OCI-M1 (cell line): ENCODE measurements around the gene SLC20A1.
A peak's percentile ranks its signal among the peaks of the same experiment; 100 is the strongest.
"Not testable (repeated sequence)": the region's sequence is repeated elsewhere in the genome, so short reads cannot be mapped to it uniquely, and the experiment has no call there.

Experiments
- DNase-seq: peaks from one replicate; lab custom pipeline; 2025; lab: John Stamatoyannopoulos, UW

SLC20A1 gene

DNA sequence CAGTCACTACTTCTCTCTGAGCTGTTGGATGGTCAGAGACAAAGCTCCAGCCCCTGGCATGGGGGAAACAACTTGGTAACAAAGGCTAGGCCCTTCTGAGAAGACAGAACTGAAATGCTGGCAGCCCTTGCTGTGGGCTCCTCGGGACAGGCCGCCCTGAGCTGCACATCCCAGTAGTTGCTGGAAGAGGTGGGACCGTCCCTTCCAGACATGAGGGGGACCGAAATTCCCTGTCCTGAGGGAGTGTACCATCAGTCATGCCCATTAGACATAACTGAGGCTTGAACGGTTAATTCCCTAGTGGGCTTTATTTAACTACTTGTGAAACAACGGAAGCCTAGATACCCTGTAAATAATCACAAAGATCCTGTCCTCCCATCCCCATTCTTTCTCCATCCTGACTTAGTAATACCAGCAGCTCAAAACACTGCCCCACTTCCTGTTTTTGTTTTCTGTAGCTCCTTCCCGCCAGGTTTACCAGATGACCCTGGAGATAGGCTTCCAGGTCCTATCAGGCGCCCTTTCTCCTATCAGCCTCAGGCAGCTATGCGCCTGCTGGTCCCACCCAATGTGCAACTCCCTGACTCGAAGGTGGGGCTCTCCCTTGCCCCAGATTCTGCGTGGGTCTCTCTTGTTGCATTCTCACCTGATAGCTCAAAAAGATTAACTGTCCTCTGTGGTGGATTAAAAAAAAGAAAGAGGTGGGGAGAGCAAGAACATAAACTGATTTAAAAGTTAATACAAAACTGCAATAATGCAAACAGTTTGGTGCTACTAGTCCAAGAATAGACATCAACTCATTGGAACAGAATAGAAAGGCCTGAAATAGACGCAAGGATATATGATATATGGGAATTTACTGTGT lies 38.0 kb downstream of the SLC20A1 start:
- DNase-seq: peak; percentile 80

DNA sequence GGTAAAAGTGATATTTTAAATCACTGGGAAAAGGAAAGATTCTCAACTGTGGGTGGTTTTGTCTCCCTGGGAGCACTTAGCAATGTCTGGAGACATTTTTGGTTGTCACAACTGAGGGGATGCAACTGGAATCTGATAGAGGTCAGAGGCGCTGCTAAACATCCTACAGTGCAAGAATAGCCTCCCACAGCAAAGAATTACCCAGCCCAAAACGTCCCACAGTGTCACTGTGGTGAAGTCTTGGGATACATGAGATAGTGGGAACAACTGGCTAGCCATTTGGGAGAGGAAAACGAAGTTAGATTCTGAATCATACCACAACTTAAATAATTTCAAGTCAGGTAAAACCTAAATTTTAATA lies 38.7 kb downstream of the SLC20A1 start:
- DNase-seq: no peak

DNA sequence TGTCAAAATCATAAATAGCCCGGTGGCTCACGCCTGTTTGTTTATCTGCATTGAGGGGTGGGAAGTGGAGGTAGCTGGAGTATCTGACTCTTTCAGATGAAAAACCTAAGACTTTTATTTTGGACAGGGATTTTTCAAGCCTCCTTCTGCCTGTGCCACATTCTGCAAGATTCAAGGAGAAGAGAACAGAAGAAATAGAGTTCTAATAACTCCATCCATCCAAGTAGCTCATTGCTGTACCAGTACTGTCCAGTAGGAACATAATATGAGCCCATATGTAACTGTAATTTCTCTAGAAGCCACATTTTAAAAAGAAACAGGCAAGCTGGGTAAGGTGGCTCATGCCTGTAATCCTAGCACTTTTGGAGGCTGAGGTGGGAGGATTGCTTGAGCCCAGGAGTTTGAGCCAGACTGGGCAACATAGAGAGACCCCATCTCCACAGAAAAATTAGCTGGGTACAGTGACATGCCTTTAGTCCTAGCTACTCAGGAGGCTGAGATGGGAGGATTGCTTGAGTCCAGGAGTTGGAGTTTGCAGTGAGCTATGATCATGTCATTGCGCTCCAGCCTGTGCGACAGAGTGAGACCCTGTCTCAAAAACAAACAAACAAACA lies 39.6 kb downstream of the SLC20A1 start:
- peak; percentile 43 for DNase-seq

DNA sequence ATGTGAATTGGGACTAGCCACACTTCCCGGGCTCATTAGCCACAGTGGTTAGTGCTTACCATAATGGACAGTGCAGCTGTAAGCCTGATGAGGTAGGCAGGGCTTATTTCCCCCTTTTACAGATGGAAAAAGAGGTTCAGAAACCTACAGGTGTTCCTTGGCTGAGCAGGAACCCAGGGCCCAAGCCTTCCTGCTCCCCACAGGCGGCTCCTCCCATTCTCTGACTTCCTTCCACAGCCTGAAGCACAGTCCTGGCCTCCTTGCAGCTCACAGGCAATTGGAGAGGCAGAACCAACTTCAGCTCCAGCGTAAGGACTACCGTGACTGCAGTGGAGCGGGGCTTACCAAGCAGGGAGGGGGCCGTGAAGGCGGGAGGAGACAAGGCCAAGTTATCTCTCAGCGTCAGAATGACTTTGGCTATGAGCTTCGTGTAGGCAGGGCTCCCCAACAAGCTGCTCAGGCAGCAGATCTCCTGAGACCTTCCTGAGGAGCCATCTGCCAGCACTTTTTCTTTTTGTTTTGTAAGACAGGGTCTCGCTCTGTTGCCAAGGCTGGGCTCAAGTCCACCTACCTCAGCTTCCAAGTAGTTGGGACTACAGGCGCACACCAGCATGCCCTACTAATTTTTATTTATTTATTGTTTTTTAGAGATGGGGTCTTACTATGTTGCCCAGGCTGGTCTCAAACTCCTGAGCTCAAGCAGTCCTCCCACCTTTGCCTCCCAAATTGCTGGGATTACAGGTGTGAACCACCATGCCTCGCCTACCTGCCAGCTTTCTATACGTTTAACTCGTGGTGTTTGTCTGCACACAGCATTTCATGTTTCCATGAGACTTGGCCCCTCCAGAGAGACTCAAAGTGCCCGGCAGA lies 40.8 kb downstream of the SLC20A1 start:
- DNase-seq: peak; percentile 51

DNA sequence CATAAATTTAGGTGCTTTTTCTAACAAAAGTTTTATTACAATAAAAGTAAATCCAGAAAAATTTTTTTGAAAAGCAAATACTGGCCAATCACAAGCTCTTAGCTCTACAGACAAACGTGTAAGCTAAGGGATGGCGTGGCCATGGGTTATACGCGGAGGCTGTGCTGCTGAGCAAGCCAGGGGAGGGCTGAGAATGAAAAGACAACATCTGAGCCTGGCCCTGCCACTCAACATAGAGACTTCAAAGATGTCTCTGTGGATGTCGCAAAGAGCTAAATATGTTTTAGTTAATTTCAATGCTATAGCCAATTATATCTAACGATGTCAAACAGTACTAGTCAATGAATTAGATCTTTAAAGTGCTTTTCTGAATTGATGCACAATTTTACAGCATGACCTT lies 41.8 kb downstream of the SLC20A1 start:
- DNase-seq: no peak

DNA sequence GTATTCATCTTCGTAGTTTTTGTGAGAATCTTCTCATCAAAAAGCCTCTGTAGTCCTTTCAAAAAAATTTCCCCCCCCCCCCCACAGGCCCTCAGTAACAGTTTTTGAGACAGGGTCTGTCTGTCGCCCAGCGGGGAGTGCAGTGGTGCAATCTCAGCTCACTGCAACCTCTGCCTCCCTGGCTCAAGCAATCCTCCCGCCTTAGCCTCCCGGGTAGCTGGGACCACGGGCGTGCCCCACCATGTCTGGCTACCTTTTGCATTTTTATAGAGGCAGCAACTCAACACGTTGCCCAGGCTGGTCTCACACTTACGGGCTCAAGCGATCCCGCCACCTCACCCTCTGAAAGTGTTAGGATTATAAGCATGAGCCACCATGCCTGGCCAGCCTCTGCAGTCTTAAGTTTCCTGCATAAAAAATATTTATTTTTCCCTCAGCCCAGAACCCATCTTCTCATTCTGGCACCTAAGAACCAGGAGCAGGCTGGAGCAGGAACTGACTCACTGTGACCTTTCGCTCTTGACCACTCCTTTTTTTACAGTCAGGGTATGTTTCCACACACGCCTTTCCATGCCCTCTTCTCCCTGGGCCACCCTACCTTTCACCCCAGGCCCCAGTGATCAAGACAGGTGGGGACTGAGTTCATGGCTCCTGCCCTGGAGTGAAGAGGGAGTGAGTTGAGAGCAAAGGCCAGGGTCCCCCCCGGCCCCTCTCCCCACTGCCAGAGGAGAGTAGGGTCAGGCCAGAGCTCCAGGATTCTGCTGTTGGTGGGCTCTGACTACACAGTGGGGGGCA lies 42.5 kb downstream of the SLC20A1 start:
- DNase-seq: no peak

DNA sequence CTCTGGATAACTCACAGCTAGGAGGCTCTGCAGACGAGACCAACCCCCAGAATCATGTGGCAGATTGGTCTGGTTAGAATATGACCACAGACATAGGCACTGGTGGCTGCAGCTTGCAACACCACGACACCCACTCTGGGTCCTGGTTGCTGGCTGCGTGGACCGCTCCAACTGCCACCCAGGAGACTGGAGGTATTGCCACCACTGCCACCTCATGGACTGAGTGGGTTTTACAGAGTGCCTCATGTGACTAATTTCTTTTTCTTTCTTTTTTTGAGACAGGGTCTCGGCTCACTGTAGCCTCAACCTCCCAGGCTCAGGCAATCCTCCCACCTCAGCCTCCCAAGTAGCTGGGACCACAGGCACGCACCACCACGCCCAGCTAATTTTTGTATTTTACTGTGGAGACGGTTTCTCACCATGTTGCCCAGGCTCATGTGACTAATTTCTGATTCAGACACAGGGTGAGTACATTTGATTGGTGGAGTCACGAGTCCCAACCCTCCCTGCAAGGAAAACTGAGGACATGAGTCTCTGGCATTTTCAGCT lies 45.2 kb downstream of the SLC20A1 start:
- peak; percentile 86 for DNase-seq

DNA sequence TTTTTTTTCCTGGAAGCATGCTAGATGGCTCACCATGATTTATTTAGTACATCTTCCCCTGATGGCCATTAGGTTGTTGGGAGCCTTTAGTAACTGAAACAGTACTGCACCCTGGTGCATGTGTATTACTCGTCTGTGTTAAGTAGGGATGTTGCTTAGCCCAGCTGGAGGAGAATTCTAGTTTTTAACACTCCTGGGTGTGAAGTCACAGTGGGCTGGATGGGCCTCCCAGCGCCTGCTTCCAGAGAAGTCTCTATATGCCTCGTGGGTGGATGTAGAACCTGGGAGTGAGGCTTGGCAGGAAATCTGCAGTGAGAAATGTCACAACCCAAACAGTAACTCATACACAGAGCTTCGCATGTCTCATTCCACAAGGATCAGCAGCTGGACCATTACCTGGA lies 46.1 kb downstream of the SLC20A1 start:
- no peak for DNase-seq

DNA sequence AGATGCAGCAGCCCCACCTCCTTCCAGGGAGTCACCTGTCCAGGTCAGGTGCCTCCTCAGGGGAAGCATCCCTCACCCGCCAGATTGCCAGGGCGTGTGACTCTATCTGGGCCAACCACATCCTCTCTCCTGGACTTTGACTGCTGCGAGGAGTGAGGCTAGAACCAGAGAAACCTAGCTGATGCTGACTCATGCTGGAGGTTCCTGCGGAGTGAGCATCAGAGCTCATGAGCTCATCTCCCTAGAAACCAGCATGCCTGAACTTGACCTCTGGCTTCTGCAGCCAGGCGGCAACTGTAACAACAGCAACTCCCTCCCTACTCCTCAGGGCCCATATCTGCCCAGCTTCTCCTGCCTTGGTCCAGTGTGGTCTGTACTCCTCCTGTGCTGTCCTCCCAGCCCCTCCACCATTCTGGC lies 46.8 kb downstream of the SLC20A1 start:
- peak; percentile 87 for DNase-seq

DNA sequence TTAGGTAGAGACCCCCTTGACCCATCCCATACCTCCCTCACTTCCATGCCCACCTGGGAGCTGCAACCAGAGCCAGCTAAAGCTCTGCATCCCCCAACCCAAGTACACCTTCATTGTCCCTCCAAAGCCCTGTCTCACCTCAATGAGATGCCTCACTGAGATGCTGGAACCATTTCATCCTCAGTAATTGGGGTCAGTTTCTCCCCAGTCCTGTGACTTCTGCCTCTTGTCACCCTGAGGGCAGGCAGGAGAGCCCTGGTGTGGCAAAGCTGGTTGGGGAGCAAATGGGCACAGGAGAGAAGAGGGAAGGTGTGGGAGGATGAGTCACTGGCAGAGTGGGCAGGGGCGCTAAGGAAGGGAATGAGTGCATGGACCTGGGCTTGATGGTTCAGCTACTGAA lies 47.2 kb downstream of the SLC20A1 start:
- no peak for DNase-seq

DNA sequence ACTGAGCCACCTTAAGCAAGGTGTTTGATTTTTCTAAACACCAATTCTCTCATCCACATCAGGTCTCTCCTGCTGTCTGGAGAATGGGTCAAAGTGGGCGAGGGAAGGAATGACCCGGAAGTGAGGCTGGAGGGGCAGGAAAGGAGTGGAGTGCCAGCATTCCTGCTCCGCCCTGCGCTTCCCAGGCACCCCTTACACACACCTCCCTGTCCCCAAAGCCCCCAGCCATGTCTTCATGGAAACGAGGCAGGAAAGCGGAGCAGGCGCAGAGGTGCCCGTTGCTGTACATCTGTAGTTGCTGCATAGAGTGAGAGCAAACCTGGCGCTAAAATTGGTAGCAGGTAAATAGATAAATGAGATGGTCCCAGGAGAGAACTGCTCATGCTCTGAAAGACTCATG lies 47.9 kb downstream of the SLC20A1 start:
- no peak for DNase-seq

DNA sequence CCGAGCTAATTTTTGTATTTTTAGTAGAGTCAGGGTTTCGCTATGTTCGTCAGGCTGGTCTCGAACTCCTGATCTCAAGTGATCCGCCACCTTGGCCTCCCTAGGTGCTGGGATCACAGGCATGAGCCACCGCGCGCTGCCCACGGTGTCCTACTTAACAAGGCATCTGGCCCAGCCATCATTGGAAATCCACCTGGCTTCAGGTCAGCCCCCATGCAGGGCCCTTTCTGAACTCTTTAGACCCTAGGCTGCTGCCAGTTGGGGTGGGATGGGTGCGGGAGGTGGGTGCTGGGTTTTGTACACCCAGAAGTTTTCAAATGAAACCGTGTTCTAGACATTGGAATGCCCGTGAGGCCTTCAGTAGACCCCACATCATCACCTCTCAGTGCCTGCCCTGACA lies 48.4 kb downstream of the SLC20A1 start:
- DNase-seq: no peak

DNA sequence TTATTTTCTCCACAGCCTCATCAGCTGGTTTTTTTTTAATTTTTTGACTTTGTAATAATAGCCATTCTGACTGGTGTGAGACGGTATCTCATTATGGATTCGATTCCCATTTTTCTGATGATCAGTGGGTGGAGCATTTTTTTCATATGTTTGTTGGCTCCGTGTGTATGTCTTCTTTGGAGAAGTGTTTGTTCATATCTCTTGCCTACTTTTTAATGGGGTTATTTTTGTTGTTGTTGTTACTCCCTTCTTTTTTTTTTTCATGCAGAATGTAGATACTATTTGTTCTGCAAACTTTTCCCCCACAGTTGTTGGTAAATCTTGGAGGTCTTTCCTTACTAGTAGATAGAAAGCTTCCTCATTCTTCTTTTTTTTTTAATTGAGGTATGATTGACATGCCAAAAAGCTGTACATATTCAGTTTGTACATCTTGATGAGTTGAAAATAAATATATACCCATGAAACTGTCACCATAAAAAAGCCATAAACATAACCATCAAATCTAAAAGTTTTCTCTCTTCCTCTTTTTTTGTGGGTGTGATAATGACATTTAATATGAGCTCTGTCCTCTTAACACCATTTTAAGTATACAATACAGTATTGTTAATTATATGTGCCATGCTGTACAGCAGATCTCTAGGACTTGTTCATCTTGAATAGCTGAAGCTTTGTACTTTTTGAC lies 53.2 kb downstream of the SLC20A1 start:
- DNase-seq: peak; percentile 32

DNA sequence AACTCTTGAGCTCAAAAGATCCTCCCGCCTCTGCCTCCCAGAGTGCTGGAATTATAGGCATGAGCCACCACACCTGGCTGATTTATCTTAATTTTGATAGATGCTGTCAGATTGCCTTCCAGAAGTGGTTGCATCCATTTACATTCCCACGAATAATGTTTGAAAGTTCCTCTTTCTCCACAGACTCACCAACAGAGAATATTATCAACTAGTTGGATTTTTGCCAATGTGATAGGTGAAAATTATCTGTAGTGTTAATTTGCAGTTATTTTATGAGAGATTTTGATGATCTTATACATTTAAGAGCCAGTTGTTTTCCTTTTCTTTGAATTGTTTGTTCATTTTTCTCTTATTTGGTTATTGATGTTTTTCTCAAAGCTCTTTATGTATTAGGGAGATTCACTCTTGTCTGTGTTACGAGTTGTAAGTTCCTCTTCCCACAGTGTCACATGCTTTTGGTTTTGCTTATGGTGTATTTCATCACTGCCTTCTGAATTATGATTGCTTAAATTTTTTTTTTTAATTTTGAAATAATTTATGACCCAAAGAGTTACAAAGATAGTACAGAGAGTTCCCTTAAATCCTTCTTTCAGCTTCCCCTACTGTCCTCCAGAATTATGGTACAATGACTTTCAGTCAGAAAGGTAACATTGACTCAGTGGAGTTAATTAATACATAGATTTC lies 54.4 kb downstream of the SLC20A1 start:
- DNase-seq: peak; percentile 89

DNA sequence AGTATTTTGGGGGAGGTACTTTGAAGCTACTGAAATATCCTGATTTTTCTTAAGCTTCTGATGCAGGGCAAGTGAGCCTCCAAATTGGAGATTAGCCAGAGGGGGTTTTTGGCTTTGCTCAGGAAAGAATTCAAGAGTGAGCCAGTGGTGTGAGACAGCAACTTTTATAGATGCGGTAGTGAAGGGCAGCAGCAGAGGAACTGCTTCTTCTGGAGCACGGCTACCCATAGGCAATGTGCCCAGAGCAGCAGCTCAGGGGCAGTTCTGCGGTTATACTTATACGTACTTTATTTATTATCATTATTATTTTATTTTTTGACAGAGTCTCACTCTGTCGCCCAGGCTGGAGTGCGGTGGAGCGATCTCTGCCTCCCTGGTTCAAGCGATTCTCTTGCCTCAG lies 55.3 kb downstream of the SLC20A1 start:
- DNase-seq: peak; percentile 68

DNA sequence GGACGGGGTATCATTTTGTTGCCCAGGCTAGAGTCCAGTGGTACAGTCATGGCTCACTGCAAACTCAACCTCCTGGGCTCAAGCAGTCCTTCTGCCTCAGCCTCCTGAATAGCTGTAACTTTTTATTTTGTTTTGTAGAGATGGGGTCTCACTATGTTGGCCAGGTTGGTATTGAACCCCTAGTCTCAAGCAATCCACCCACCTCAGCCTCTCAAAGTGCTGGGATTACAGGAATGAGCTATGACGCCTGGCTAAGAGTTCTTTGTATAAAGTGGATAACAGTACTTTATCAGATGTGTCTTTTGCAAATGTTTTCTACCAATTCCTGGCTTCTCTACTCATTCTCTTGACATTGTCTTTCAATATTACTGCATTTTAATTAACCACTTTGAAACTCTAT lies 57.9 kb downstream of the SLC20A1 start:
- DNase-seq: no peak

DNA sequence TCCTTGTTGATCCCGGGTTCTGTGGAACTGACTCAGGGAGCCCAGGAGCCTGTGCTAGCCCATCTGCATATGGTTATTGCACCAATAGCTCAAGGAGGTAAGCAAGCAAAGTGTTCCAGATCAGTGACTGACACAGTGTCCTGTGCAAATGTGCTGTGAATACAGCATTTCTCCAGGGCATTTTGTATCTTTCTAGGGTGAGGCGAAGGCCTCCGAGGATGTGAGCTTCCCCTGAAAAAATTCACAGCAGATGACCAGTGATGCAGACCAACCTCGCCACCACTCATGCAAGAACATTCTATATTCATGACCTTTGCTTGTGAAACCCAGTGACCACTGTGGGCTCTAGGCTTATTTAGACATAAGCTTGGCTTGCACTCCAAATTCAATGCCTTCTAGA lies 59.8 kb downstream of the SLC20A1 start:
- peak; percentile 53 for DNase-seq

DNA sequence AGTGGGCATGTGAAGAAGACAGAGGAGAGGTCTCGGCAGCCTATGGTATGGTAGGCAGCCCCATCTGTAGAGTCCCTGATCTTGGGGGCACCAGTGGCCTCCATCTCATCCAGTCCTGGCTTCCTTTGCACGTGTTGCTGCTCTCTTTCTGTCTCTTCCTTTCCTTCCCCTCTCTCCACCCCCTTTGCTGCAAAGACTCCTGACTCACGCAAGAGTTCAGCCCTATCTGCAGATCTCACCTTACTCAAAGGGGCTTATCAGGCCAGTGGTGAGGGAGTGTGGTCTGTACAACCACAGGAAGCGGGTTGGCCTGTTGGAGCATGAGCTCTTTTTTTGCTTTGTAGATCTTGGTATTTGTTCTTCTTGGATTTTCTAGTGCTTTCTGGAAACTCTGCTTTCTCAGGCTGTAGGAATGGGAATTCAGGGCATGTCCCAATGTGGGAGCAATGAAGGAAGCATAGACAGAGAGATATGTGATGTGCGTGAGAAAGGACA lies 60.5 kb downstream of the SLC20A1 start:
- peak; percentile 97 for DNase-seq

DNA sequence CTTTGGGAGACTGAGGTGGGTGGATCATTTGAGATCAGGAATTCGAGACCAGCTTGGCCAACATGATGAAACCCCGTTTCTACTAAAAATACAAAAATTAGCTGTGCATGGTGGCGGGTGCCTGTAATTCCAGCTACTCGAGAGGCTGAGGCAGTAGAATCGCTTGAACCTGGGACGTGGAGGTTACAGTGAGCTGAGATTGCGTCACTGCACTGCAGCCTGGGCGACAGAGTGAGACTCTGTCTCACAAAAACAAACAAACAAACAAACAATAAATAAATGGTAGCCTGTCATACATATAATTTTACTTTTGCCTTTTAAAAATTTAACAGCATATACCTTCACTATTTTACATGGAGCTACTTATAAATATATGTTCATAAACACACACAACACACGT lies 61.2 kb downstream of the SLC20A1 start:
- DNase-seq: not testable (repeated sequence)

DNA sequence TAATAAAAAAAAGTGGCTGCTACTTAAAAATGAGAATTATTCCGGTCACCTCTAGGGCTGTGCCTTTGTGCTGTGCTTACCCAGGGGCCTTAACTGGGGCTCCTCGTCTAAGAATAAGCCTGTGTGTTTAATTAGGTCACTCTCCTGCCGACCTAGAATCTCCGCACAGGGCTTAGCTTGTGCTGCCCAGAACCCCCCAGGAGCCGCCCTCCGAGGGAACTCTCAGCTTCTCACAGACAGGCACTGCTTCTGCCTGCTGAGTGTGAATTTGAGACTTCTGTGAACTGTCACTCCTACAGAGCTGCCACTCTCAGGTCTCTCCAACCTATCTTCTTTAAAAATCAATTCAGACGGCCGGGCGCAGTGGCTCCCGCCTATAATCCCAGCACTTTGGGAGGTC lies 63.2 kb downstream of the SLC20A1 start:
- DNase-seq: no peak
